SK-N-SH (cell line): ENCODE data around the gene LINC00237. TPM values are rescaled to one million over a fixed set of nuclear protein-coding genes. Genes with fewer than 3 reads are reported as not detected.
A peak's percentile ranks its signal among the peaks of the same experiment; 100 is the strongest.

Source experiments
- CTCF ChIA-PET: fragments of 300-600, 350-600 bp; formaldehyde crosslinking; extraction: SDS; loops from one replicate; lab custom pipeline; 2021; lab: Yijun Ruan, JAX
- POLR2A ChIA-PET: fragments of 350-600 bp; sonication (Branson Sonifier 250); formaldehyde crosslinking; extraction: SDS; loops from one replicate; lab custom pipeline; 2020; ENCODE audit warnings: antibody characterized with exemption, inconsistent platforms; lab: Yijun Ruan, JAX
- DNase-seq: peaks from one replicate; pipeline ENCODE4 v3.0.0; 2012
- H2AFZ ChIP-seq: fragments of 200-600 bp; sonication (generic); 2 replicates; pipeline ENCODE4 v1.8.1; 2016; ENCODE audit warnings: antibody characterized with exemption, mild to moderate bottlenecking, low read depth
- H3F3A ChIP-seq: fragments of 200-600 bp; sonication (generic); replicated peaks from 2 replicates; pipeline ENCODE3; 2016; ENCODE audit warnings: antibody characterized with exemption, mild to moderate bottlenecking; ENCODE audit not compliant: insufficient read depth
- H3K27ac ChIP-seq, 2 experiments: fragments of 200-500 bp in 1 of 2; fragments of 200-600 bp in 1 of 2; sonication (Bioruptor generic) in 1 of 2; sonication (generic), shearing (Covaris generic) in 1 of 2; 2 replicates each; pipeline versions ENCODE4 v1.5.1 to v1.6.1; 2014 to 2016; ENCODE audit warnings: low read depth in 2 of 2, inconsistent platforms in 1 of 2, low read length in 1 of 2, mild to moderate bottlenecking in 1 of 2, mixed read lengths in 1 of 2
- H3K27me3 ChIP-seq: fragments of 200-600 bp; sonication (generic), shearing (Covaris generic); 2 replicates; pipeline ENCODE4 v1.6.1; 2016; ENCODE audit warnings: mixed run types; ENCODE audit not compliant: insufficient read depth
- H3K36me3 ChIP-seq, 2 experiments: fragments of 200-500 bp in 1 of 2; fragments of 200-600 bp in 1 of 2; sonication (Bioruptor generic) in 1 of 2; sonication (generic) in 1 of 2; replicated peaks in 1 of 2; 2 replicates each; pipeline versions ENCODE3 to v1.5.1; 2014 to 2016; ENCODE audit warnings: low read length in 1 of 2, mild to moderate bottlenecking in 1 of 2; ENCODE audit not compliant: insufficient read depth in 2 of 2, control insufficient read depth in 1 of 2
- H3K4me1 ChIP-seq, 2 experiments: fragments of 200-500 bp in 1 of 2; fragments of 200-600 bp in 1 of 2; sonication (Bioruptor generic) in 1 of 2; sonication (generic), shearing (Covaris generic) in 1 of 2; 2 replicates each; pipeline versions ENCODE4 v1.5.1 to v1.6.1; 2014 to 2016; ENCODE audit warnings: low read depth in 1 of 2, low read length in 1 of 2, mixed run types in 1 of 2; ENCODE audit not compliant: insufficient read depth in 2 of 2, control insufficient read depth in 1 of 2
- H3K4me2 ChIP-seq: fragments of 200-600 bp; sonication (generic), shearing (Covaris generic); 2 replicates; pipeline ENCODE4 v1.6.1; 2017; ENCODE audit warnings: mixed run types
- H3K4me3 ChIP-seq, 2 experiments: fragments of 200-500 bp in 1 of 2; fragments of 200-600 bp in 1 of 2; sonication (Bioruptor generic) in 1 of 2; sonication (generic), shearing (Covaris generic) in 1 of 2; 2 replicates each; pipeline versions ENCODE4 v1.5.1 to v1.8.1; 2014 to 2016; ENCODE audit warnings: low read depth in 2 of 2, inconsistent platforms in 1 of 2, low read length in 1 of 2, mild to moderate bottlenecking in 1 of 2, mixed read lengths in 1 of 2, moderate library complexity in 1 of 2
- H3K79me2 ChIP-seq: fragments of 200-600 bp; sonication (generic); 2 replicates; pipeline ENCODE4 v1.8.1; 2017; ENCODE audit warnings: mild to moderate bottlenecking; ENCODE audit not compliant: insufficient read depth
- H3K9ac ChIP-seq: fragments of 200-600 bp; sonication (generic); 2 replicates; pipeline ENCODE4 v1.6.1; 2017; ENCODE audit warnings: mixed run types
- H3K9me2 ChIP-seq: fragments of 200-600 bp; sonication (generic); 2 replicates; pipeline ENCODE4 v1.6.1; 2017; ENCODE audit warnings: mixed run types
- H3K9me3 ChIP-seq: fragments of 200-600 bp; sonication (generic); 2 replicates; pipeline ENCODE4 v1.6.1; 2017; ENCODE audit warnings: mixed run types, mild to moderate bottlenecking, moderate library complexity
- H4K20me1 ChIP-seq: fragments of 200-600 bp; sonication (generic); 2 replicates; pipeline ENCODE4 v1.6.1; 2017; ENCODE audit warnings: mild to moderate bottlenecking, mixed run types; ENCODE audit not compliant: insufficient read depth
- CHD2 ChIP-seq: fragments of 150-350 bp; IDR thresholded peaks from 2 replicates; pipeline ENCODE4 v1.6.1; 2018; ENCODE audit warnings: low read length; ENCODE audit not compliant: partially characterized antibody
- ELF1 ChIP-seq: IDR thresholded peaks from 2 replicates; pipeline ENCODE4 v1.4.0; 2012
- EP300 ChIP-seq, 2 experiments: IDR thresholded peaks; 2 replicates each; pipeline versions ENCODE4 v1.4.0 to v1.6.1; 2012; ENCODE audit warnings: borderline replicate concordance in 1 of 2, low read depth in 1 of 2, low read length in 1 of 2
- FOXJ3 ChIP-seq: sonication (generic); formaldehyde crosslinking; IDR thresholded peaks from 2 replicates; pipeline ENCODE4 v1.5.1; 2020; ENCODE audit warnings: mild to moderate bottlenecking, missing genetic modification reagents
- FOXM1 ChIP-seq: IDR thresholded peaks from 2 replicates; pipeline ENCODE4 v1.4.0; 2012; ENCODE audit warnings: low read depth, mild to moderate bottlenecking
- GABPA ChIP-seq: IDR thresholded peaks from 2 replicates; pipeline ENCODE4 v1.4.0; 2012; ENCODE audit warnings: low read depth, mild to moderate bottlenecking
- IRF3 ChIP-seq: fragments of 150-350 bp; IDR thresholded peaks from 2 replicates; pipeline ENCODE4 v1.6.1; 2016; ENCODE audit warnings: mild to moderate bottlenecking, low read depth, low read length
- JUND ChIP-seq: IDR thresholded peaks from 2 replicates; pipeline ENCODE4 v1.4.0; 2012
- MEF2A ChIP-seq: IDR thresholded peaks from 2 replicates; pipeline ENCODE4 v1.4.0; 2012; ENCODE audit warnings: low read depth, borderline replicate concordance
- MXI1 ChIP-seq: IDR thresholded peaks from 2 replicates; pipeline ENCODE4 v1.6.1; 2012; ENCODE audit warnings: mild to moderate bottlenecking, low read depth, low read length, improper control_type of control experiment
- NFIC ChIP-seq: IDR thresholded peaks from 2 replicates; pipeline ENCODE4 v1.4.0; 2012; ENCODE audit warnings: borderline replicate concordance
- PBX3 ChIP-seq: IDR thresholded peaks from 2 replicates; pipeline ENCODE4; 2012
- POLR2AphosphoS5 ChIP-seq: IDR thresholded peaks from 2 replicates; pipeline ENCODE4 v1.6.1; 2012; ENCODE audit warnings: low read depth, low read length
- RAD21 ChIP-seq: IDR thresholded peaks from 2 replicates; pipeline ENCODE4 v1.6.1; 2012; ENCODE audit warnings: mild to moderate bottlenecking, low read length
- RCOR1 ChIP-seq: fragments of 150-350 bp; IDR thresholded peaks from 2 replicates; pipeline ENCODE4 v1.6.1; 2017; ENCODE audit warnings: antibody characterized with exemption, low read length
- REST ChIP-seq: IDR thresholded peaks from 2 replicates; pipeline ENCODE4 v1.6.1; 2012; ENCODE audit warnings: mild to moderate bottlenecking, low read depth, low read length, moderate library complexity
- RFX5 ChIP-seq: IDR thresholded peaks from 2 replicates; pipeline ENCODE4 v1.6.1; 2012; ENCODE audit warnings: mild to moderate bottlenecking, improper control_type of control experiment, low read length
- TAF1 ChIP-seq: IDR thresholded peaks from 2 replicates; pipeline ENCODE4 v1.6.1; 2012; ENCODE audit warnings: low read depth, mild to moderate bottlenecking, low read length, moderate library complexity, borderline replicate concordance
- TCF12 ChIP-seq: IDR thresholded peaks from 2 replicates; pipeline ENCODE4 v1.4.0; 2012
- USF1 ChIP-seq: IDR thresholded peaks from 2 replicates; pipeline ENCODE4 v1.4.0; 2012; ENCODE audit warnings: low read depth, borderline replicate concordance
- YY1 ChIP-seq: IDR thresholded peaks from 2 replicates; pipeline ENCODE4 v1.4.0; 2012; ENCODE audit warnings: low read depth, mild to moderate bottlenecking
- WGBS: methylation state at CpG from one replicate; pipeline ENCODE4 v1.1.6; 2017; ENCODE audit warnings: low lambda C conversion rate; 5-methylcytosine and 5-hydroxymethylcytosine counted together
- polyA plus RNA-seq, 3 experiments: library from polyadenylated mRNA; depleted of rRNA; stranded (reverse); fragments of >200 nt; gene quantifications; 2 replicates each; pipeline ENCODE4 v1.2.3, GENCODE V29; 2012

Gene LINC00237
- polyA plus RNA-seq, 1 of the 3 experiments (the other 2 are of a cell fraction): not detected

GRCh38 chr20:21129861-21130260 lies 23.7 kb upstream of the LINC00237 start:
- DNase-seq: no peak
- peaks cover 0 to 6% of the 10 kb centered on the region in 2 experiments; a peak in 2 of 4 replicates for H3K4me1 ChIP-seq
- H3K27me3 ChIP-seq: no peaks in the 10 kb centered on the region
- no peaks in the 10 kb centered on the region for H3K9me2 ChIP-seq
- H3K79me2 ChIP-seq: peaks cover 6% of the 10 kb centered on the region; the same call in 1 of the 2 replicates
- no peaks in the 10 kb centered on the region for H3K9me3 ChIP-seq
- TF ChIP-seq FOXJ3 (CRISPR knock-in tag) (no peak), MXI1 (no peak), TCF12 (no peak), FOXM1 (no peak), JUND (no peak), IRF3 (no peak), ELF1 (no peak), MEF2A (no peak), RAD21 (no peak), GABPA (no peak), PBX3 (no peak), TAF1 (no peak), CHD2 (no peak), USF1 (no peak)
- H3K9ac ChIP-seq: no peak overlapping the region
- ChIA-PET CTCF (interaction anchor here (0.7 to 1.3 kb wide), 2 partner anchors 16 to 52 kb away, joined by 3 read pairs; no protein-coding TSS in a partner anchor), POLR2A (no interaction called here)
- no peaks in the 10 kb centered on the region for H4K20me1 ChIP-seq
- peaks cover 3% of the 10 kb centered on the region for H3F3A ChIP-seq
- H3K27ac ChIP-seq: no peak overlapping the region
- WGBS: 88% methylated on average over 5 of the region's 5 CpGs
- H3K4me3 ChIP-seq: no peak overlapping the region
- H3K4me2 ChIP-seq: no peak overlapping the region
- no peaks in the 10 kb centered on the region for H3K36me3 ChIP-seq
- H2AFZ ChIP-seq: no peak overlapping the region

- ChIA-PET CTCF (interaction anchor here (0.7 to 2.3 kb wide), 7 partner anchors 8 to 378 kb away, joined by 3 to 11 read pairs (median 3); partner anchors contain the start of gene XRN2), POLR2A (no interaction called here)
- Histone ChIP-seq H4K20me1 (no peaks in the 10 kb centered on the region), H3K9ac (no peak overlapping the region), H3K4me2 (0 out of 2 replicates have a peak overlapping the region, but pooled peaks have one; percentile 92), H3K4me1 (peaks cover 0 to 6% of the 10 kb centered on the region in 2 experiments; a peak in 2 of 4 replicates), H3K4me3 (no peak overlapping the region), H3F3A (peaks cover 3% of the 10 kb centered on the region), H3K27ac (no peak overlapping the region), H3K79me2 (peaks cover 6% of the 10 kb centered on the region; the same call in 1 of the 2 replicates), H3K9me2 (no peaks in the 10 kb centered on the region), H3K36me3 (no peaks in the 10 kb centered on the region), H2AFZ (peak overlapping the region; percentile 96; the same call in 1 of the 2 replicates), H3K27me3 (no peaks in the 10 kb centered on the region), H3K9me3 (no peaks in the 10 kb centered on the region)
- no peak for DNase-seq
- WGBS: 93% methylated on average over 5 of the region's 5 CpGs
- no peak for TF ChIP-seq EP300 (IDR thresholded peaks at IDR 0.05; ENCODE audit: borderline replicate concordance in 1 of 2, low read depth in 1 of 2, low read length in 1 of 2)
- TF ChIP-seq RFX5: no peak
- no peak for TF ChIP-seq RCOR1
- TF ChIP-seq GABPA: no peak
- no peak for TF ChIP-seq YY1
- no peak for TF ChIP-seq ELF1
- TF ChIP-seq NFIC: no peak
- TF ChIP-seq POLR2AphosphoS5: no peak
- no peak for TF ChIP-seq REST
- TF ChIP-seq MXI1: no peak
- TF ChIP-seq TCF12: no peak
- TF ChIP-seq RAD21: no peak
- TF ChIP-seq CHD2: no peak
Measured at GRCh38 chr20:21127201-21127981, 21.2 kb upstream of the LINC00237 start.
